Naive thymus-derived CD8-positive, alpha-beta T cell (primary cell): ENCODE results near the gene ADRM1. TPM values are rescaled to one million over a fixed set of nuclear protein-coding genes. Genes with fewer than 3 reads are reported as not detected.

Experiments used
- ATAC-seq, 2 donors: fragments of 150-1000 bp; cut with Tn5 transposase in 1 of 2; sonication (Bioruptor Pico), chemical (Tn5 transposase) in 1 of 2; 1 replicate in 1 of 2; 2 replicates in 1 of 2; pipeline ENCODE4 v1.10.0; 2021; ENCODE audit warnings: mild to moderate bottlenecking in 2 of 2, moderate library complexity in 2 of 2
- POLR2A ChIA-PET: fragments of 350-600 bp; sonication (Branson Sonifier 250); formaldehyde crosslinking; loops from one replicate; lab custom pipeline; 2021; ENCODE audit warnings: antibody characterized with exemption; lab: Charles Lee
- DNase-seq, 10 donors: peaks; one replicate each; pipeline versions ENCODE4 v3.0.0 to v3.0.0-alpha.2; 2020 to 2022
- H3K27ac Mint-ChIP-seq, 10 donors: one replicate each; pipeline ENCODE4 v1.8.0; 2020 to 2022; ENCODE audit warnings: mild to moderate bottlenecking in 10 of 10, mixed read lengths in 10 of 10, moderate library complexity in 4 of 10, inconsistent platforms in 1 of 10
- H3K27me3 Mint-ChIP-seq, 5 donors: one replicate each; pipeline ENCODE4 v1.8.0; 2021 to 2022; ENCODE audit warnings: mixed read lengths in 5 of 5
- H3K36me3 Mint-ChIP-seq, 3 donors: one replicate each; pipeline ENCODE4 v1.8.0; 2020 to 2022; ENCODE audit warnings: mixed read lengths in 3 of 3, mild to moderate bottlenecking in 2 of 3, inconsistent platforms in 1 of 3
- H3K4me1 Mint-ChIP-seq, 4 donors: one replicate each; pipeline ENCODE4 v1.8.0; 2021 to 2022; ENCODE audit warnings: mixed read lengths in 4 of 4
- H3K4me3 Mint-ChIP-seq, 10 donors: one replicate each; pipeline ENCODE4 v1.8.0; 2020 to 2022; ENCODE audit warnings: mild to moderate bottlenecking in 10 of 10, mixed read lengths in 10 of 10, moderate library complexity in 6 of 10, inconsistent platforms in 1 of 10
- H3K9me3 Mint-ChIP-seq, 9 donors: one replicate each; pipeline ENCODE4 v1.8.0; 2020 to 2022; ENCODE audit warnings: mixed read lengths in 9 of 9, mild to moderate bottlenecking in 3 of 9, inconsistent platforms in 1 of 9, moderate library complexity in 1 of 9
- polyA plus RNA-seq, 3 donors: library from polyadenylated mRNA; unstranded; fragments of 300-500 nt; fragmentation: Illumina TruSeq; gene quantifications; one replicate each; pipeline ENCODE4 v1.2.3, GENCODE V29; 2021
- total RNA-seq, 8 experiments: library from RNA in 2 of 8; stranded (reverse) in 2 of 8; gene quantifications; one replicate each; pipeline ENCODE4 v1.2.3 and lab custom pipeline; 2021 to 2026

ADRM1 gene
- total and polyA plus RNA-seq, 5 experiments from 2014 or later: 61.1 to 93.9 (median 66.2) TPM

DNA sequence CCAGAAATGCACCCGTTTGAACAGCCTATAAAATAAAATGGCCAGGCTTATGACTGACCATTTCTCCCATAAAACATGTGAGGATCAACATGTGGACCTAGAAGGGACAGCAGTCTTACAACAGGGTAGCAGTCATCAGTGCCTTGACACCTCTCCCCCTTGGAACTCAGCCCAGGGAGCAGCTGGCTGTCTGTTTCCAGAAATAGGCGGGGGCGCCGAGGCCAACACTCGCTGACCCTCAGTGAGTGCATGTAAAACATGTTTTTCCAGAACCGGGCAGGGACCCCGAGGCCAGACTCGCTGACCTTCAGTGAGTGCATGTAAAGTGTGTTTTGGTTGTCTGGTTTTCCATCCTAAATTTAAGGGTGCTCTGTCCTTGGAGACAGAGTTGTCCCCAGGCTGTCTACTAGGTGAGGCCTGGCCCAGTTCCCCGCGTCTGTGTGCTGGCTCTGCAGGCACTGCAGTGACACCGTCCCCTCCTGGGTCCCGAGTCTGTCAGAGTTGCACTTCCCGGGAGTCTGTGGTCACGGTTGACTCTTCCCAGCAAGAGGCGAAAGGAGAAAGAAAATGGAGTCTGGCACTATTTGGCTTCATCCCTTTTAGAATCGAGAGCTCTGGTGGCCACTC lies 19.8 kb upstream of the ADRM1 start:
- Mint-ChIP-seq H3K36me3 (peaks cover 0 to 74% (median 12%) of the 10 kb centered on the region in 3 donors), H3K9me3 (no peaks in the 10 kb centered on the region), H3K4me1 (no peaks in the 10 kb centered on the region), H3K27ac (no peak overlapping the region), H3K4me3 (no peak overlapping the region), H3K27me3 (no peaks in the 10 kb centered on the region)
- no peak for DNase-seq
- ATAC-seq: no peak
- POLR2A ChIA-PET: interaction anchor here (0.6 kb wide), 1 partner anchor 19 kb away, joined by 5 read pairs; no protein-coding TSS in a partner anchor

DNA sequence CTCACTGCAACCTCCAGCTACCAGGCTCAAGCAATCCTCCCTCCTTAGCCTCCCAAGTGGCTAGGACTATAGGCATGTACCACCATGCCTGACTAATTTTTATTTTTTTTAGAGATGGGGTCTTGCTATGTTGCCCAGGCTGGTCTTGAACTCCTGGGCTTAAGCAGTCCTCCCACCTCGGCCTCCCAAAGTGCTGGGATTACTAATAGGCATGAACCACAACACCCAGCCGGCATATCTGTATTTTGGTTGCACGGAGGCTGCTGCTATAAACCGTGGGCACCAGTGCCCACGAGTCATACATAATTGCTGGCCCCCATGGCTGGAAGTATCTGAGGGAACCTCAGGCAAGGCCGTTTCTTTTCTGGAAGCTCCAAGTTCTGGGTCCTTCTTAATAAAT lies 18.3 kb upstream of the ADRM1 start:
- POLR2A ChIA-PET: no interaction called here
- Mint-ChIP-seq H3K27me3 (no peaks in the 10 kb centered on the region), H3K9me3 (no peaks in the 10 kb centered on the region), H3K4me3 (no peak overlapping the region), H3K27ac (no peak overlapping the region), H3K4me1 (peaks cover 0 to 3% (median 0%) of the 10 kb centered on the region in 4 donors), H3K36me3 (peaks cover 0 to 74% (median 12%) of the 10 kb centered on the region in 3 donors)
- DNase-seq: no peak
- no peak for ATAC-seq

- no peak overlapping the region for H3K27ac Mint-ChIP-seq
- H3K27me3 Mint-ChIP-seq: no peaks in the 10 kb centered on the region
- H3K36me3 Mint-ChIP-seq: peaks cover 0 to 67% (median 12%) of the 10 kb centered on the region in 3 donors
- DNase-seq: no peak
- peaks cover 0 to 3% (median 0%) of the 10 kb centered on the region in 4 donors for H3K4me1 Mint-ChIP-seq
- no peak for ATAC-seq
- POLR2A ChIA-PET: no interaction called here
- no peak overlapping the region for H3K4me3 Mint-ChIP-seq
- no peaks in the 10 kb centered on the region for H3K9me3 Mint-ChIP-seq
Observed at GRCh38 chr20:62285151-62285550, 17.6 kb upstream of the ADRM1 start.

DNA sequence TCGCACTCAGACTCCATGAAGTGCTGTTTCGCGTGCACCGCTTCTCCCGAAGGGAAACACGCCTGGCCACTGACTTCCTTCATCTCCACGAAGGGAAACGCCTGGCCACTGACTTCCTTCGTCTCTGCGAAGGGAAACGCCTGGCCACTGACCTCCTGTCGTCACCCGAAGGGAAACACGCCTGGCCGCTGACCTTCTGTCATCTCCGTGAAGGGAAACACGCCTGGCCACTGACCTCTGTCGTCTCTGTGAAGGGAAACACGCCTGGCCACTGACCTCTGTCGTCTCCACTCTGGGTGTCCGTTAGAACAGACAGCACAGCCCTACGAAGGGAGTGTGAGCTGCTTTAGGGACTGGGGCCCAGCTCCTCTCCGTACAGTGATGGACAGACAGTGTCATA lies 17.1 kb upstream of the ADRM1 start:
- no peaks in the 10 kb centered on the region for H3K27me3 Mint-ChIP-seq
- no peak overlapping the region for H3K27ac Mint-ChIP-seq
- no peak overlapping the region for H3K4me3 Mint-ChIP-seq
- H3K4me1 Mint-ChIP-seq: peaks cover 0 to 3% (median 0%) of the 10 kb centered on the region in 4 donors
- H3K9me3 Mint-ChIP-seq: no peaks in the 10 kb centered on the region
- DNase-seq (no peak), ATAC-seq (no peak)
- POLR2A ChIA-PET: no interaction called here
- peaks cover 0 to 64% (median 12%) of the 10 kb centered on the region in 3 donors for H3K36me3 Mint-ChIP-seq

DNA sequence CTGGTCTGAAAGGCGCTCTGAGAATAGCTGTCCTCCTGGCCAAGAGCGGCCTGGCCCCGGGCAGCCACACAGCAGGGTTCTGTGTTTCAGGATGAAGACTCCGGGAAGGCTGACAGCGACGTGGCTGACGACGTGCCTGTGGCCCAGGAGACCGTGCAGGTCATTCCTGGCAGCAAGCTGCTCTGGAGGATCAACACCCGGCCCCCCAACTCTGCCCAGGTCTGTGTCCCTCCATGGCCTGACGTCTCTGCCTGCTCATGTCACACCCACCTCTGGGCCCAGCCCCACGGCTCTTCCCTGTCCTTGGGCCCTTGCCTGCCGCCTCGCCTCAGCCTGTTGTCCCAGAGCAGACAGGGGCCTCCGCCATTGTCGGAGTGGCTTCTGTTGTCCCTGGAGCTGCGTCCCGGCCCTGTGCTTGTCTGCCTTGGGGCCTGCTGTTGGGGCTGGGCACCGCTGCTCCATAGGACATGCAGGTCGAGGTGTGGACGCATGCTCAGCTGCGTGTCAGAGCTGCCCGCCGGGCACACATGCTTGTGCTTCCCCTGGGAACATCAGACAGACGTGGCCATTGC lies 16.2 kb upstream of the ADRM1 start:
- Mint-ChIP-seq H3K9me3 (no peaks in the 10 kb centered on the region), H3K36me3 (peaks cover 0 to 64% (median 16%) of the 10 kb centered on the region in 3 donors), H3K27ac (peak overlapping the region in 1 of 10 donors; percentile 29), H3K4me3 (no peak overlapping the region), H3K27me3 (no peaks in the 10 kb centered on the region), H3K4me1 (peaks cover 0 to 3% (median 3%) of the 10 kb centered on the region in 4 donors)
- POLR2A ChIA-PET: no interaction called here
- ATAC-seq (no peak), DNase-seq (no peak)

DNA sequence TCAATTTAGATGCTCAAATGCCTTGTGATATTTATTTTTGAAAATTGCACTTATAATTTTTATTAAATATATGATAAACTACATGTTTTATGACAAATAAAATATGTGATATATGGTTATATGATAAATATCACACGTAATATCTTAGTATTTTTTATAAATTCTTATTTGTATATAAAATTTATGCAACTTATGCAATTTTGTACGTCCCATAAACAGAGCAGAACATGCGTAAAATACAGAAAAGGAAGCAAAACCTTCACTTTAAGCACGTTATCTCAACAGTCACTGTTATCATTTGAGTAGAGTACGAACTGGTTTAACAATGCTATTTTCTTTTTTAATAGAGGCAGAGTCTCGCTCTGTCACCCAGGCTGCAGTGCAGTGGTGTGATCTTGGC lies 15.7 kb upstream of the ADRM1 start:
- peaks cover 0 to 59% (median 13%) of the 10 kb centered on the region in 3 donors for H3K36me3 Mint-ChIP-seq
- no peak overlapping the region for H3K4me3 Mint-ChIP-seq
- POLR2A ChIA-PET: no interaction called here
- no peaks in the 10 kb centered on the region for H3K27me3 Mint-ChIP-seq
- peaks cover 0 to 6% (median 4%) of the 10 kb centered on the region in 4 donors for H3K4me1 Mint-ChIP-seq
- no peak for ATAC-seq
- DNase-seq: no peak
- no peaks in the 10 kb centered on the region for H3K9me3 Mint-ChIP-seq
- no peak overlapping the region for H3K27ac Mint-ChIP-seq

DNA sequence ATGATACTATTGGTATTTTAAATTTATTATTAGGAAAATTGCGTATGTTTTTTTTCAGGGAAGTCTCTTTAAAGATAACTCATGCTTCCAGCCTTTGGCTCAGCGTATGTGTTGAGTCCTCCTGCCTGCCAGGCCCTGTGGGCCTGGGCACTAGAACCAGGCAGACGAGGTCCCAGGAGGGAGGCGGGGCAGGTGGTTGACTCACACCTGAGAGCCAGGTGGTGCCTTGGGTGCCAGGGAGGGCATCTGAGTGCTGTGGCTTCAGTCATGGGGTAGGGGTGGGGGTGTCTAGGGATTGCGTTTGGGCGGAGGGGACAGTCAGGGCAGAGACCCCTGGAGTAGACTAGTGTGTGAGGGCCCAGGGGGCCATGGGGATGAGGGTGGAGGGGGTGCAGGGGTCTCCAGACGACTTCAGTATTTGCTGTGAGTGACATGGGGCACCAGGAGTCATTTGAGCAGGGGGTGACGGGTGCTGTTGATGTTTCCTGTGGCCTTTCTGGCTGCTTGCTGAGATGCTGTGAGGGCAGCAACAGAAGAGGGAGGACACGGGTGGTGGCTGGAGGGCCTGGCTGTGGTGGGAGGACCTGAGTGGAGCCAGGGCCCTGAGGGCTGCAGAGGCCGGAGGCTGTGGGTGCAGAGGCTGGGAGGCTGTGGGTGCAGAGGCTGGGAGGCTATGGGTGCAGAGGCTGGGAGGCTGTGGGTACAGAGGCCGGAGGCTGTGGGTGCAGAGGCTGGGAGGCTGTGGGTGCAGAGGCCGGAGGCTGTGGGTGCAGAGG lies 14.8 kb upstream of the ADRM1 start:
- POLR2A ChIA-PET: interaction anchor here (0.6 kb wide), 1 partner anchor 568 kb away, joined by 3 read pairs; no protein-coding TSS in a partner anchor
- Mint-ChIP-seq H3K36me3 (peaks cover 0 to 62% (median 11%) of the 10 kb centered on the region in 3 donors), H3K9me3 (no peaks in the 10 kb centered on the region), H3K27ac (peak overlapping the region in 3 of 10 donors; percentile 13 to 57 (median 33)), H3K4me1 (peaks cover 0 to 8% (median 5%) of the 10 kb centered on the region in 4 donors), H3K27me3 (no peaks in the 10 kb centered on the region), H3K4me3 (peak overlapping the region in 1 of 10 donors; percentile 48)
- no peak for ATAC-seq
- no peak for DNase-seq

- ATAC-seq: no peak
- H3K4me1 Mint-ChIP-seq: peaks cover 0 to 11% (median 5%) of the 10 kb centered on the region in 4 donors
- POLR2A ChIA-PET: interaction anchor here (0.6 kb wide), 1 partner anchor 567 kb away, joined by 3 read pairs; no protein-coding TSS in a partner anchor
- peak overlapping the region in 3 of 10 donors; percentile 20 to 87 (median 60) for H3K27ac Mint-ChIP-seq
- DNase-seq: no peak
- no peaks in the 10 kb centered on the region for H3K27me3 Mint-ChIP-seq
- H3K4me3 Mint-ChIP-seq: no peak overlapping the region
- no peaks in the 10 kb centered on the region for H3K9me3 Mint-ChIP-seq
- H3K36me3 Mint-ChIP-seq: peaks cover 0 to 60% (median 11%) of the 10 kb centered on the region in 3 donors
Observed at GRCh38 chr20:62288535-62289105, 14.2 kb upstream of the ADRM1 start.

DNA sequence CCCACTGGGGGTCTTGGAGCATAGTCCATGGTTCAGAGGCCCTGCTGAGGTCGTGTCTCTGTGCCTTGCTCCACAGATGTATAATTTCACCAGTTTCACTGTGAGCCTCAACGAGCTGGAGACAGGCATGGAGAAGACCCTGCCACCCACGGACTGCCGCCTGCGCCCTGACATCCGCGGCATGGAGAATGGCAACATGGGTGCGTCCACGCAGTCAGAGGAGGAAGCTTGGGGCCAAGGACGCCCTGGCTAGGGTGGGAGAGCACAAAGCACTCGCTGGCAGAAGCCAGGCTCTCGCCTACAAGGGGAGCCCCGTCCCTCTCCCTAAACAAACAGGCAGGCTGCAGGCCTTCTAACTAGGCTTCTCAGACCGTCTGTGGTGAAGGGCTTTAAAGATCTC lies 13.7 kb upstream of the ADRM1 start:
- H3K4me3 Mint-ChIP-seq: no peak overlapping the region

DNA sequence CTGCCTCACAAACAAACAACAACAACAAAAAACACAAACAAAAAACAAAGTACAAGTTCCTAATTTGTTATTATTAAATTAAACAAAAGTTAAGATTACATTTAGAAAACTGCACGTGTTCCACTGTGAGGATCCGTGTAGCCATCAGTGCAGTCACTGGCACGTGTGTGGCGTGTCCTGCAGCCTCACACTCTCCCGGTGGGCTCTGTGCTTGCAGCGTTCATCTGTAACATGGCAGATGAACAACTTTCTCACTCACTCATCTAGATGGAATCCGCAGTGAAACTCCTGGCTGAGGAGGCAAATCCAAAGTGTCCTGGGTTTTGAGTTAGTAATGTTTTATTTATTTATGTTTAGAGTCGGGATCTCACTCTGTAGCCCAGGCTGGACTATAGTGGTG lies 12.9 kb upstream of the ADRM1 start:
- Mint-ChIP-seq H3K27me3 (no peaks in the 10 kb centered on the region), H3K9me3 (no peaks in the 10 kb centered on the region), H3K36me3 (peaks cover 0 to 58% (median 5%) of the 10 kb centered on the region in 3 donors), H3K4me1 (peaks cover 0 to 11% (median 5%) of the 10 kb centered on the region in 4 donors), H3K27ac (no peak overlapping the region), H3K4me3 (no peak overlapping the region)
- DNase-seq (no peak), ATAC-seq (no peak)
- POLR2A ChIA-PET: no interaction called here

More for the DNA sequence above, 13.7 kb upstream of the ADRM1 start:
- POLR2A ChIA-PET: no interaction called here
- Mint-ChIP-seq H3K27ac (peak overlapping the region in 1 of 10 donors; percentile 60), H3K9me3 (no peaks in the 10 kb centered on the region), H3K4me1 (peaks cover 0 to 11% (median 5%) of the 10 kb centered on the region in 4 donors), H3K36me3 (peaks cover 0 to 60% (median 6%) of the 10 kb centered on the region in 3 donors), H3K27me3 (no peaks in the 10 kb centered on the region)
- DNase-seq: no peak
- no peak for ATAC-seq

DNA sequence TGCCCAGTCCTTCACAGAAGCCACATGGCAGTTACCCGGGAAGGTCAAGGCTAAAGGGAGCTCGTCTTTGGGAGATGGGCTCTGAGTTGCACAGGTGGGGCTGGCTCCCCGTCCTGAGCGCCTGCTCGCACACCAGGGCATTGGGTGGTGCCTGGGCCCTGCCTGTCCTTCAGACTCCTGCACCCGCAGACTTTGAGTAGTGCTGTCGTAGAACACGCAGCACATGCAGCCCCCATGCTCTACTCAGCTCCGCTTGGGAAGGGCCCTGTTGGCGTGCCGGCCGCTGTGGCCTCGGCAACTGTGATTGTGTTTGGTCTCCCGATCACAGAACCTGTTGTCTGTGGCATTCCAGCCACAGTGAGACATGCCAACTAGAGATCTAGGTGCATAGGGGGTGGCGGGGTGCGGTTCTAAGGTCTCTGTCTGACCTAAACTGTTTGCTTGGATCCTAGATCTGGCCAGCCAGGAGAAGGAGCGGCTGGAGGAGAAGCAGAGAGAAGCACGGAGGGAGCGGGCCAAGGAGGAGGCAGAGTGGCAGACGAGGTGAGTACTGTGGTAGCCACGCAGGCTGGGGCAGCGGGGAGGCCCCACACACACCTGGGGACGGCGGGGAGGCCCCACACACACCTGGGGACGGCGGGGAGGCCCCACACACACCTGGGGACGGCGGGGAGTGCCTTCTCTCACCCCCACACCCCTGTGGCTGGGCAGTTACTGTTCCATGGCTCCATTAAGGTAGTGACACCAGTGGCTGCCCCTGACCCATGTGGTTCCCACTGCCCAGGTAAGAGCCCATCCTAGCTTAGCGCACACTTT lies 11.3 kb upstream of the ADRM1 start:
- no peaks in the 10 kb centered on the region for H3K9me3 Mint-ChIP-seq
- H3K27me3 Mint-ChIP-seq: no peaks in the 10 kb centered on the region
- no peak overlapping the region for H3K4me3 Mint-ChIP-seq
- H3K4me1 Mint-ChIP-seq: peaks cover 0 to 11% (median 5%) of the 10 kb centered on the region in 4 donors
- POLR2A ChIA-PET: interaction anchor here (0.7 kb wide), 1 partner anchor 11 kb away, joined by 3 read pairs; no protein-coding TSS in a partner anchor
- ATAC-seq: no peak
- H3K36me3 Mint-ChIP-seq: peaks cover 0 to 56% (median 5%) of the 10 kb centered on the region in 3 donors
- H3K27ac Mint-ChIP-seq: peak overlapping the region in 3 of 10 donors; percentile 30 to 83 (median 67)
- no peak for DNase-seq
